HepG2 (cell line): ENCODE measurements around the gene SRXN1. TPM values are rescaled to one million over a fixed set of nuclear protein-coding genes. Genes with fewer than 3 reads are reported as not detected.

ENCODE experiments used
- CREB1 ChIP-seq, 2 experiments: fragments of 450-650 bp in 1 of 2; IDR thresholded peaks; 2 replicates each; pipeline ENCODE4 v1.6.1; 2016 to 2017; ENCODE audit warnings: control low read depth in 1 of 2, mild to moderate bottlenecking in 1 of 2, missing compliant biosample characterization in 1 of 2, missing genetic modification characterization in 1 of 2
- EEA1 ChIP-seq: sonication (generic); formaldehyde crosslinking; IDR thresholded peaks from 2 replicates; pipeline ENCODE4 v1.5.1; 2020; ENCODE audit warnings: mild to moderate bottlenecking, missing genetic modification reagents, borderline replicate concordance
- EP300 ChIP-seq, 3 experiments: sonication (generic) in 1 of 3; formaldehyde crosslinking in 1 of 3; IDR thresholded peaks; 2 replicates each; pipeline versions ENCODE4 v1.5.1 to v1.6.1; 2011 to 2020; ENCODE audit warnings: low read depth in 2 of 3, low read length in 2 of 3, borderline replicate concordance in 1 of 3, improper control_type of control experiment in 1 of 3, mild to moderate bottlenecking in 1 of 3, missing genetic modification reagents in 1 of 3, moderate library complexity in 1 of 3
- HDAC6 ChIP-seq: fragments of 200-600 bp; sonication (generic); IDR thresholded peaks from 2 replicates; pipeline ENCODE4 v1.7.0; 2017; ENCODE audit warnings: mild to moderate bottlenecking, antibody characterized with exemption, low read length, low read depth
- HMG20B ChIP-seq: conservative IDR thresholded peaks from 2 replicates; pipeline ENCODE4 v1.6.1; 2016; ENCODE audit warnings: missing genetic modification reagents, missing compliant biosample characterization
- KDM4B ChIP-seq: sonication (generic); formaldehyde crosslinking; IDR thresholded peaks from 2 replicates; pipeline ENCODE4 v1.4.0; 2020; ENCODE audit warnings: missing genetic modification reagents
- MEF2D ChIP-seq: sonication (generic); formaldehyde crosslinking; IDR thresholded peaks from 2 replicates; pipeline ENCODE4 v1.5.1; 2020; ENCODE audit warnings: mild to moderate bottlenecking, missing genetic modification reagents
- NFIC ChIP-seq: IDR thresholded peaks from 2 replicates; pipeline ENCODE4 v1.6.1; 2012; ENCODE audit warnings: mild to moderate bottlenecking, low read length, inconsistent platforms
- RFX5 ChIP-seq: IDR thresholded peaks from 2 replicates; pipeline ENCODE4 v1.6.1; 2011; ENCODE audit warnings: low read depth, low read length, improper control_type of control experiment
- SMC3 ChIP-seq: IDR thresholded peaks from 2 replicates; pipeline ENCODE4 v1.6.1; 2011; ENCODE audit warnings: low read length, improper control_type of control experiment
- SSRP1 ChIP-seq: IDR thresholded peaks from 2 replicates; pipeline ENCODE4 v1.6.1; 2016; ENCODE audit warnings: control low read depth
- ZNF235 ChIP-seq: sonication (generic); formaldehyde crosslinking; IDR thresholded peaks from 2 replicates; pipeline ENCODE4 v1.8.1; 2023; ENCODE audit warnings: mild to moderate bottlenecking, missing genetic modification reagents, borderline replicate concordance
- ZNF256 ChIP-seq: sonication (generic); formaldehyde crosslinking; conservative IDR thresholded peaks from 2 replicates; pipeline ENCODE4 v1.4.0; 2020; ENCODE audit warnings: missing genetic modification reagents
- ZNF569 ChIP-seq: sonication (generic); formaldehyde crosslinking; IDR thresholded peaks from 2 replicates; pipeline ENCODE4 v1.5.0; 2020; ENCODE audit warnings: mild to moderate bottlenecking, missing genetic modification reagents, moderate library complexity, borderline replicate concordance
- ZNF570 ChIP-seq: sonication (generic); formaldehyde crosslinking; IDR thresholded peaks from 2 replicates; pipeline ENCODE4 v1.4.0; 2020; ENCODE audit warnings: mild to moderate bottlenecking, missing genetic modification reagents, borderline replicate concordance
- ZNF816 ChIP-seq: sonication (generic); formaldehyde crosslinking; IDR thresholded peaks from 2 replicates; pipeline ENCODE4 v1.8.0; 2022; ENCODE audit warnings: missing genetic modification reagents, mild to moderate bottlenecking, borderline replicate concordance
- ZNF841 ChIP-seq: sonication (generic); formaldehyde crosslinking; IDR thresholded peaks from 2 replicates; pipeline ENCODE4 v1.8.1; 2023; ENCODE audit warnings: missing genetic modification reagents, borderline replicate concordance
- ZSCAN21 ChIP-seq: sonication (generic); formaldehyde crosslinking; IDR thresholded peaks from 2 replicates; pipeline ENCODE4 v1.8.0; 2022; ENCODE audit warnings: mild to moderate bottlenecking, missing genetic modification reagents, moderate library complexity, borderline replicate concordance
- polyA plus RNA-seq, 8 experiments: library from polyadenylated mRNA; depleted of rRNA in 3 of 8; stranded (reverse) in 7 of 8; unstranded in 1 of 8; fragments of >200 nt; fragmentation: Illumina TruSeq in 4 of 8; extraction: Trizol in 4 of 8; gene quantifications; 2 replicates each; pipeline versions ENCODE4 v1.2.1 to v1.2.3, GENCODE V29; 2011 to 2016; ENCODE audit warnings: low read depth in 4 of 8, missing spikeins in 1 of 8, mixed read lengths in 1 of 8; ENCODE audit not compliant: insufficient read depth in 1 of 8
- total RNA-seq, 5 experiments: library from RNA; depleted of rRNA; stranded (reverse); fragments of >200 nt; fragmentation: Illumina TruSeq; extraction: Trizol; gene quantifications; 2 replicates each; pipeline ENCODE4 v1.2.3, GENCODE V29; 2016; ENCODE audit warnings: low read depth in 1 of 5
- TF ChIP-seq, protein P1 (sequence below): sonication (generic); formaldehyde crosslinking; IDR thresholded peaks from 2 replicates; pipeline ENCODE4 v1.4.0; 2020; ENCODE audit warnings: mild to moderate bottlenecking, low read depth, missing genetic modification reagents
- TF ChIP-seq, protein P2 (sequence below): sonication (generic); formaldehyde crosslinking; IDR thresholded peaks from 2 replicates; pipeline ENCODE4 v1.5.0; 2020; ENCODE audit warnings: mild to moderate bottlenecking, missing genetic modification reagents
- TF ChIP-seq, protein P3 (sequence below): sonication (generic); formaldehyde crosslinking; IDR thresholded peaks from 2 replicates; pipeline ENCODE4 v1.4.0; 2020; ENCODE audit warnings: low read depth, missing genetic modification reagents
- TF ChIP-seq, protein P4 (sequence below): sonication (generic); formaldehyde crosslinking; IDR thresholded peaks from 2 replicates; pipeline ENCODE4 v1.8.0; 2022; ENCODE audit warnings: missing genetic modification reagents, low read depth, mild to moderate bottlenecking, borderline replicate concordance

SRXN1 gene
- total and polyA plus RNA-seq, 2 of the 13 experiments (the other 11 are each of a cell fraction or from before 2014, with no cell fraction given) = 29.9 to 87.7 TPM

DNA sequence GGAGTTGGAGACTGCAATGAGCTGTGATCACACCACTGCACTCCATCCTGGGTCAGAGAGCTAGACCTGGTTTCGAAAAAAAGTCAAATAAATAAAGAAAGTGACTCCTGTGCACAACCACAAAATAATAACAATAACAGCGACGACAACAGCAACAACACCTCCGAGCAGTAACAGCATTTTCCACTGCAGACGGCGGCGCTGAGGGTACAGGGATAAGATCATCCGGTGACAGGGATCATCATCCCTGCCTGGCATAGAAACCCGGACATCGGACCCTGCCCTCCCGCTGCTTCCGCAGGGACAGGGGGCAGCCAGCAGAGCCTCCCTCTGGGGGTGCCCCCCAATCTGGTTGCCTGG, 11.5 kb downstream of the SRXN1 start (continued):
- TF ChIP-seq, protein P1, sequence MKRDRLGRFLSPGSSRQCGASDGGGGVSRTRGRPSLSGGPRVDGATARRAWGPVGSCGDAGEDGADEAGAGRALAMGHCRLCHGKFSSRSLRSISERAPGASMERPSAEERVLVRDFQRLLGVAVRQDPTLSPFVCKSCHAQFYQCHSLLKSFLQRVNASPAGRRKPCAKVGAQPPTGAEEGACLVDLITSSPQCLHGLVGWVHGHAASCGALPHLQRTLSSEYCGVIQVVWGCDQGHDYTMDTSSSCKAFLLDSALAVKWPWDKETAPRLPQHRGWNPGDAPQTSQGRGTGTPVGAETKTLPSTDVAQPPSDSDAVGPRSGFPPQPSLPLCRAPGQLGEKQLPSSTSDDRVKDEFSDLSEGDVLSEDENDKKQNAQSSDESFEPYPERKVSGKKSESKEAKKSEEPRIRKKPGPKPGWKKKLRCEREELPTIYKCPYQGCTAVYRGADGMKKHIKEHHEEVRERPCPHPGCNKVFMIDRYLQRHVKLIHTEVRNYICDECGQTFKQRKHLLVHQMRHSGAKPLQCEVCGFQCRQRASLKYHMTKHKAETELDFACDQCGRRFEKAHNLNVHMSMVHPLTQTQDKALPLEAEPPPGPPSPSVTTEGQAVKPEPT (CRISPR knock-in tag) = no peak
- TF ChIP-seq HDAC6 = no peak
- TF ChIP-seq EP300 (IDR thresholded peaks at IDR 0.05; ENCODE audit: low read depth in 2 of 2, low read length in 2 of 2) = peak in 1 of 2 experiments; percentile 57; a peak in 1 of 4 replicates
- no peak; the same call in 1 of the 2 replicates for TF ChIP-seq EP300 (CRISPR knock-in tag; IDR thresholded peaks at IDR 0.05; ENCODE audit: borderline replicate concordance)
- 0 out of 2 replicates have a peak, but pooled peaks have one; percentile 11 for TF ChIP-seq RFX5
- TF ChIP-seq ZNF570 (CRISPR knock-in tag) = no peak
- TF ChIP-seq EEA1 (CRISPR knock-in tag) = no peak
- TF ChIP-seq NFIC = no peak
- TF ChIP-seq, protein P2, sequence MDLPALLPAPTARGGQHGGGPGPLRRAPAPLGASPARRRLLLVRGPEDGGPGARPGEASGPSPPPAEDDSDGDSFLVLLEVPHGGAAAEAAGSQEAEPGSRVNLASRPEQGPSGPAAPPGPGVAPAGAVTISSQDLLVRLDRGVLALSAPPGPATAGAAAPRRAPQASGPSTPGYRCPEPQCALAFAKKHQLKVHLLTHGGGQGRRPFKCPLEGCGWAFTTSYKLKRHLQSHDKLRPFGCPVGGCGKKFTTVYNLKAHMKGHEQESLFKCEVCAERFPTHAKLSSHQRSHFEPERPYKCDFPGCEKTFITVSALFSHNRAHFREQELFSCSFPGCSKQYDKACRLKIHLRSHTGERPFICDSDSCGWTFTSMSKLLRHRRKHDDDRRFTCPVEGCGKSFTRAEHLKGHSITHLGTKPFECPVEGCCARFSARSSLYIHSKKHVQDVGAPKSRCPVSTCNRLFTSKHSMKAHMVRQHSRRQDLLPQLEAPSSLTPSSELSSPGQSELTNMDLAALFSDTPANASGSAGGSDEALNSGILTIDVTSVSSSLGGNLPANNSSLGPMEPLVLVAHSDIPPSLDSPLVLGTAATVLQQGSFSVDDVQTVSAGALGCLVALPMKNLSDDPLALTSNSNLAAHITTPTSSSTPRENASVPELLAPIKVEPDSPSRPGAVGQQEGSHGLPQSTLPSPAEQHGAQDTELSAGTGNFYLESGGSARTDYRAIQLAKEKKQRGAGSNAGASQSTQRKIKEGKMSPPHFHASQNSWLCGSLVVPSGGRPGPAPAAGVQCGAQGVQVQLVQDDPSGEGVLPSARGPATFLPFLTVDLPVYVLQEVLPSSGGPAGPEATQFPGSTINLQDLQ (CRISPR knock-in tag) = no peak
- TF ChIP-seq ZNF569 (CRISPR knock-in tag) = no peak
- TF ChIP-seq KDM4B (CRISPR knock-in tag) = no peak
- TF ChIP-seq SSRP1 (CRISPR knock-in tag) = no peak
- TF ChIP-seq, protein P3, sequence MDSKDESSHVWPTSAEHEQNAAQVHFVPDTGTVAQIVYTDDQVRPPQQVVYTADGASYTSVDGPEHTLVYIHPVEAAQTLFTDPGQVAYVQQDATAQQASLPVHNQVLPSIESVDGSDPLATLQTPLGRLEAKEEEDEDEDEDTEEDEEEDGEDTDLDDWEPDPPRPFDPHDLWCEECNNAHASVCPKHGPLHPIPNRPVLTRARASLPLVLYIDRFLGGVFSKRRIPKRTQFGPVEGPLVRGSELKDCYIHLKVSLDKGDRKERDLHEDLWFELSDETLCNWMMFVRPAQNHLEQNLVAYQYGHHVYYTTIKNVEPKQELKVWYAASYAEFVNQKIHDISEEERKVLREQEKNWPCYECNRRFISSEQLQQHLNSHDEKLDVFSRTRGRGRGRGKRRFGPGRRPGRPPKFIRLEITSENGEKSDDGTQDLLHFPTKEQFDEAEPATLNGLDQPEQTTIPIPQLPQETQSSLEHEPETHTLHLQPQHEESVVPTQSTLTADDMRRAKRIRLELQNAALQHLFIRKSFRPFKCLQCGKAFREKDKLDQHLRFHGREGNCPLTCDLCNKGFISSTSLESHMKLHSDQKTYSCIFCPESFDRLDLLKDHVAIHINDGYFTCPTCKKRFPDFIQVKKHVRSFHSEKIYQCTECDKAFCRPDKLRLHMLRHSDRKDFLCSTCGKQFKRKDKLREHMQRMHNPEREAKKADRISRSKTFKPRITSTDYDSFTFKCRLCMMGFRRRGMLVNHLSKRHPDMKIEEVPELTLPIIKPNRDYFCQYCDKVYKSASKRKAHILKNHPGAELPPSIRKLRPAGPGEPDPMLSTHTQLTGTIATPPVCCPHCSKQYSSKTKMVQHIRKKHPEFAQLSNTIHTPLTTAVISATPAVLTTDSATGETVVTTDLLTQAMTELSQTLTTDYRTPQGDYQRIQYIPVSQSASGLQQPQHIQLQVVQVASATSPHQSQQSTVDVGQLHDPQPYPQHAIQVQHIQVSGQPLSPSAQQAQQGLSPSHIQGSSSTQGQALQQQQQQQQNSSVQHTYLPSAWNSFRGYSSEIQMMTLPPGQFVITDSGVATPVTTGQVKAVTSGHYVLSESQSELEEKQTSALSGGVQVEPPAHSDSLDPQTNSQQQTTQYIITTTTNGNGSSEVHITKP (CRISPR knock-in tag) = peak; percentile 58; the same call in 1 of the 2 replicates
- peak; percentile 20; the same call in 1 of the 2 replicates for TF ChIP-seq ZSCAN21 (CRISPR knock-in tag)
- TF ChIP-seq ZNF841 (CRISPR knock-in tag) = no peak
- TF ChIP-seq SMC3 = peak; percentile 34; the same call in 1 of the 2 replicates
- no peak for TF ChIP-seq HMG20B (CRISPR knock-in tag)
- no peak for TF ChIP-seq ZNF235 (CRISPR knock-in tag)
- no peak for TF ChIP-seq ZNF256 (CRISPR knock-in tag)
- TF ChIP-seq CREB1 (IDR thresholded peaks at IDR 0.05) = 0 out of 2 replicates have a peak, but pooled peaks have one; percentile 35
- no peak for TF ChIP-seq CREB1 (CRISPR knock-in tag; IDR thresholded peaks at IDR 0.05)
- no peak for TF ChIP-seq MEF2D
- TF ChIP-seq, protein P4, sequence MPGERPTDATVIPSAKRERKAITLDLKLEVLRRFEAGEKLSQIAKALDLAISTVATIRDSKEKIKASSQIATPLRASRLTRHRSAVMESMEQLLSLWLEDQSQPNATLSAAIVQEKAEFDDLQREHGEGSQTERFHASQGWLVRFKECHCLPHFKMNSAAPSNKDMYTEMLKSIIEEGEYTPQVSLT (CRISPR knock-in tag) = no peak
- TF ChIP-seq ZNF816 (CRISPR knock-in tag) = no peak
